Sigmoid colon (tissue), 7 donors: ENCODE measurements around the gene GLOD5. TPM values are rescaled to one million over a fixed set of nuclear protein-coding genes. Genes with fewer than 3 reads are reported as not detected.

Source experiments
- DNase-seq: peaks from one replicate; pipeline ENCODE4 v3.0.0-alpha.2; 2019
- H3K27ac ChIP-seq, 4 donors: fragments of 200-600 bp; sonication (generic); one replicate each; pipeline ENCODE4 v1.5.1; 2016 to 2019; ENCODE audit warnings: mild to moderate bottlenecking in 1 of 4
- H3K27me3 ChIP-seq, 3 donors: fragments of 200-600 bp; sonication (generic); one replicate each; pipeline ENCODE4 v1.5.1; 2019; ENCODE audit warnings: mild to moderate bottlenecking in 1 of 3
- H3K36me3 ChIP-seq, 4 donors: fragments of 200-600 bp; sonication (generic); one replicate each; pipeline ENCODE4 v1.5.1; 2016 to 2019
- H3K4me1 ChIP-seq, 4 donors: fragments of 200-600 bp; sonication (generic); one replicate each; pipeline ENCODE4 v1.5.1; 2017 to 2019
- H3K4me3 ChIP-seq, 4 donors: fragments of 200-600 bp; sonication (generic); one replicate each; pipeline ENCODE4 v1.5.1; 2017 to 2019; ENCODE audit warnings: mild to moderate bottlenecking in 2 of 4, moderate library complexity in 1 of 4
- H3K9me3 ChIP-seq, 4 donors: fragments of 200-600 bp in 3 of 4; sonication (generic) in 3 of 4; one replicate each; pipeline versions ENCODE4 v1.5.1 to v1.6.1; 2013 to 2019
- CTCF ChIP-seq, 4 experiments: fragments of 450-650 bp in 3 of 4; fragments of 200-600 bp in 1 of 4; IDR thresholded peaks; one replicate each; pipeline ENCODE4 v1.5.1; 2016 to 2019; ENCODE audit warnings: antibody characterized with exemption in 4 of 4, mild to moderate bottlenecking in 3 of 4, moderate library complexity in 2 of 4
- EP300 ChIP-seq, 4 donors: sonication (generic); formaldehyde crosslinking; IDR thresholded peaks; one replicate each; pipeline ENCODE4 v1.6.1; 2017; ENCODE audit warnings: antibody characterized with exemption in 4 of 4
- POLR2A ChIP-seq, 2 donors: fragments of 450-650 bp; IDR thresholded peaks; one replicate each; pipeline ENCODE4 v1.6.1; 2016; ENCODE audit warnings: antibody characterized with exemption in 2 of 2, mild to moderate bottlenecking in 2 of 2, moderate library complexity in 2 of 2
- POLR2AphosphoS5 ChIP-seq, 4 donors: sonication (generic); formaldehyde crosslinking; IDR thresholded peaks; one replicate each; pipeline ENCODE4 v1.6.1; 2017; ENCODE audit warnings: antibody characterized with exemption in 4 of 4
- WGBS, 2 donors: extraction: QIAGEN DNeasy Blood & Tissue Kit; methylation state at CpG; one replicate each; pipeline ENCODE4 v1.1.7; 2013; 5-methylcytosine and 5-hydroxymethylcytosine counted together
- intact Hi-C: fragments of 100-400 bp; cut with DNase I; formaldehyde crosslinking; loops from one replicate; pipeline ENCODE4 v1.15.1; 2023
- polyA plus RNA-seq, 3 donors: library from polyadenylated mRNA; stranded (reverse); fragments of 200-250 nt; gene quantifications; one replicate each; pipeline ENCODE4 v1.2.3, GENCODE V29; 2013
- total RNA-seq, 4 donors: library from RNA; depleted of rRNA; stranded (reverse); fragments of >200 nt; gene quantifications; one replicate each; pipeline ENCODE4 v1.1.0, GENCODE V29; 2016
- donor health status: healthy with polysubstance abuse.
- donor health status: Bipolar disorder and iron deficiency.
- donor health status: healthy.

GLOD5 gene
- total and polyA plus RNA-seq, 7 donors = 7.5 to 22.7 (median 10.8) TPM; not detected in 4

- no peaks in the 10 kb centered on the region for H3K27me3 ChIP-seq
- no peak for DNase-seq
- H3K4me1 ChIP-seq = no peaks in the 10 kb centered on the region
- 65 to 76% methylated on average over 8 of the region's 8 CpGs for whole genome bisulfite sequencing, 2 donors
- no peak for TF ChIP-seq POLR2AphosphoS5 (IDR thresholded peaks at IDR 0.05)
- TF ChIP-seq EP300 (IDR thresholded peaks at IDR 0.05) = no peak
- TF ChIP-seq POLR2A (IDR thresholded peaks at IDR 0.05) = no peak
- no peak for TF ChIP-seq CTCF (IDR thresholded peaks at IDR 0.05)
- no peaks in the 10 kb centered on the region for H3K9me3 ChIP-seq
- no peaks in the 10 kb centered on the region for H3K36me3 ChIP-seq
- intact Hi-C loops = no loop called here
- H3K4me3 ChIP-seq = no peak overlapping the region
- no peak overlapping the region for H3K27ac ChIP-seq
Measured at GRCh38 chrX:48747415-48748016, 14.0 kb upstream of the GLOD5 start.

GRCh38 chrX:48749182-48749581 lies 12.4 kb upstream of the GLOD5 start:
- Histone ChIP-seq H3K4me1 (no peaks in the 10 kb centered on the region), H3K36me3 (no peaks in the 10 kb centered on the region), H3K4me3 (no peak overlapping the region), H3K9me3 (no peaks in the 10 kb centered on the region), H3K27me3 (no peaks in the 10 kb centered on the region), H3K27ac (no peak overlapping the region)
- WGBS, 2 donors = 83 to 87% methylated on average over 5 of the region's 5 CpGs
- intact Hi-C loops = no loop called here
- TF ChIP-seq POLR2AphosphoS5 (IDR thresholded peaks at IDR 0.05) = no peak
- no peak for TF ChIP-seq POLR2A (IDR thresholded peaks at IDR 0.05)
- TF ChIP-seq CTCF (IDR thresholded peaks at IDR 0.05) = no peak
- no peak for DNase-seq

- intact Hi-C loops = no loop called here
- WGBS, 2 donors = 82 to 86% methylated on average over 3 of the region's 3 CpGs
- H3K4me1 ChIP-seq = no peaks in the 10 kb centered on the region
- DNase-seq = no peak
- no peaks in the 10 kb centered on the region for H3K36me3 ChIP-seq
- no peak overlapping the region for H3K27ac ChIP-seq
- no peak overlapping the region for H3K4me3 ChIP-seq
- TF ChIP-seq EP300 (IDR thresholded peaks at IDR 0.05) = no peak
- TF ChIP-seq POLR2A (IDR thresholded peaks at IDR 0.05) = no peak
- no peak for TF ChIP-seq POLR2AphosphoS5 (IDR thresholded peaks at IDR 0.05)
- TF ChIP-seq CTCF (IDR thresholded peaks at IDR 0.05) = no peak
- H3K9me3 ChIP-seq = no peaks in the 10 kb centered on the region
- H3K27me3 ChIP-seq = no peaks in the 10 kb centered on the region
Measured at GRCh38 chrX:48751343-48751742, 10.2 kb upstream of the GLOD5 start.

GRCh38 chrX:48752498-48752897 lies 9.0 kb upstream of the GLOD5 start:
- Histone ChIP-seq H3K4me3 (no peak overlapping the region), H3K27ac (no peak overlapping the region), H3K36me3 (no peaks in the 10 kb centered on the region), H3K27me3 (no peaks in the 10 kb centered on the region), H3K4me1 (no peaks in the 10 kb centered on the region), H3K9me3 (no peaks in the 10 kb centered on the region)
- DNase-seq = no peak
- intact Hi-C loops = no loop called here
- TF ChIP-seq CTCF (IDR thresholded peaks at IDR 0.05) = no peak
- TF ChIP-seq POLR2AphosphoS5 (IDR thresholded peaks at IDR 0.05) = no peak
- TF ChIP-seq EP300 (IDR thresholded peaks at IDR 0.05) = no peak
- TF ChIP-seq POLR2A (IDR thresholded peaks at IDR 0.05) = no peak
- WGBS, 2 donors = 46 to 76% methylated on average over 7 of the region's 7 CpGs

GRCh38 chrX:48753708-48754228 lies 7.8 kb upstream of the GLOD5 start:
- WGBS, 2 donors = 76 to 81% methylated on average over 8 of the region's 8 CpGs
- Histone ChIP-seq H3K4me1 (no peaks in the 10 kb centered on the region), H3K36me3 (no peaks in the 10 kb centered on the region), H3K27ac (no peak overlapping the region), H3K27me3 (no peaks in the 10 kb centered on the region), H3K4me3 (no peak overlapping the region), H3K9me3 (no peaks in the 10 kb centered on the region)
- DNase-seq = no peak
- TF ChIP-seq POLR2AphosphoS5 (IDR thresholded peaks at IDR 0.05) (no peak), POLR2A (IDR thresholded peaks at IDR 0.05) (no peak), CTCF (IDR thresholded peaks at IDR 0.05) (no peak), EP300 (IDR thresholded peaks at IDR 0.05) (no peak)
- intact Hi-C loops = no loop called here
